Urothelium cell line (cell line): ENCODE measurements around the gene WDR86.
A peak's percentile ranks its signal among the peaks of the same experiment; 100 is the strongest.

ENCODE experiments used
- DNase-seq: peaks from one replicate; pipeline ENCODE4 v3.0.0; 2011; ENCODE audit warnings: low spot score, mixed read lengths
- FAIRE-seq: peaks from 2 replicates; lab custom pipeline; 2011; peaks lifted over from hg19 to GRCh38; lab: Jason Lieb, UNC

WDR86 gene

GRCh38 chr7:151363182-151363581 lies 46.7 kb downstream of the WDR86 start:
- FAIRE-seq (no peak), DNase-seq (no peak)

GRCh38 chr7:151361193-151361959 lies 48.5 kb downstream of the WDR86 start:
- no peak for FAIRE-seq

GRCh38 chr7:151352512-151352911 lies 57.3 kb downstream of the WDR86 start:
- no peak for FAIRE-seq
- no peak for DNase-seq

More at GRCh38 chr7:151361193-151361959, 48.5 kb downstream of the WDR86 start:
- no peak for DNase-seq

- DNase-seq, result no peak
- FAIRE-seq, result no peak
Measured at GRCh38 chr7:151351967-151352366, 57.9 kb downstream of the WDR86 start.

- DNase-seq (no peak), FAIRE-seq (no peak)
Measured at GRCh38 chr7:151351027-151351426, 58.8 kb downstream of the WDR86 start.

- DNase-seq, result no peak
- FAIRE-seq, result no peak
Measured at GRCh38 chr7:151349507-151349853, 60.4 kb downstream of the WDR86 start.

GRCh38 chr7:151348970-151349369 lies 60.9 kb downstream of the WDR86 start:
- FAIRE-seq, result no peak
- DNase-seq, result no peak

- DNase-seq (no peak), FAIRE-seq (no peak)
Measured at GRCh38 chr7:151347200-151347599, 62.6 kb downstream of the WDR86 start.

- no peak for FAIRE-seq
- no peak for DNase-seq
Measured at GRCh38 chr7:151346470-151346769, 63.4 kb downstream of the WDR86 start.

GRCh38 chr7:151345576-151346469 lies 64.0 kb downstream of the WDR86 start:
- FAIRE-seq (no peak), DNase-seq (no peak)

GRCh38 chr7:151343516-151343915 lies 66.3 kb downstream of the WDR86 start:
- FAIRE-seq, result no peak
- DNase-seq, result no peak

- no peak for DNase-seq
Measured at GRCh38 chr7:151342811-151343210, 67.0 kb downstream of the WDR86 start.

GRCh38 chr7:151342102-151342646 lies 67.7 kb downstream of the WDR86 start:
- no peak for DNase-seq
- no peak for FAIRE-seq

More at GRCh38 chr7:151342811-151343210, 67.0 kb downstream of the WDR86 start:
- FAIRE-seq, result no peak

GRCh38 chr7:151341357-151342101 lies 68.3 kb downstream of the WDR86 start, which contains the start of gene NUB1:
TSS of gene NUB1 (plus strand) at chr7:151341812. CDS start at chr7:151345350, 3,538 bp downstream.
- DNase-seq (peak; percentile 76), FAIRE-seq (no peak)

GRCh38 chr7:151340794-151341356 lies 69.0 kb downstream of the WDR86 start:
- DNase-seq, result no peak
- no peak for FAIRE-seq

- no peak for DNase-seq
- no peak for FAIRE-seq
Measured at GRCh38 chr7:151339651-151340382, 70.0 kb downstream of the WDR86 start.

- FAIRE-seq, result no peak
Measured at GRCh38 chr7:151338809-151339208, 71.0 kb downstream of the WDR86 start.

GRCh38 chr7:151337346-151337745 lies 72.5 kb downstream of the WDR86 start:
- no peak for DNase-seq
- FAIRE-seq, result no peak

More at GRCh38 chr7:151338809-151339208, 71.0 kb downstream of the WDR86 start:
- DNase-seq, result no peak

- DNase-seq, result no peak
- no peak for FAIRE-seq
Measured at GRCh38 chr7:151336027-151336708, 73.7 kb downstream of the WDR86 start.
